ENCODE data around the gene BUD13.
"Not testable (repeated sequence)": the region's sequence is repeated elsewhere in the genome, so short reads cannot be mapped to it uniquely, and the experiment has no call there.

BUD13 gene

DNA sequence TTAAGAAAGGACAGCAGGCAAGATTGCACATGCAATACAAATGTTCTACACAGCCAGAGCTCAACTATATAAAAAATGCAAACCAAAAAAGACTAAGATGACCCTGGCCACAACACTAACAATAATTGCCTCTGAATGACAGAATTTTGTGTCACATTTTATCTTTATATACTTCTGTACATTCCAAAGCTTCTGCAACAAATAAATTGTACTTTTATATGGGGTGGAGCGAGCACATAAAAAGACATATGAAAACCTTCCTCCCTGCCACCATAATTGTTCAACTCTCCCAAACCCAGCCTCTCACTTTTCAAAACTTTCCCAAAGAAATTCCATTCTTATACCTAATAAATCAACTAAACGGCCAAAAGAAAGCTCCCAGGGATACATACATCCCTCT is 10.7 kb downstream of the BUD13 start:
- H3K4me3 ChIP-seq (ENCODE audit: low read depth, low read length) = no peak overlapping the region

DNA sequence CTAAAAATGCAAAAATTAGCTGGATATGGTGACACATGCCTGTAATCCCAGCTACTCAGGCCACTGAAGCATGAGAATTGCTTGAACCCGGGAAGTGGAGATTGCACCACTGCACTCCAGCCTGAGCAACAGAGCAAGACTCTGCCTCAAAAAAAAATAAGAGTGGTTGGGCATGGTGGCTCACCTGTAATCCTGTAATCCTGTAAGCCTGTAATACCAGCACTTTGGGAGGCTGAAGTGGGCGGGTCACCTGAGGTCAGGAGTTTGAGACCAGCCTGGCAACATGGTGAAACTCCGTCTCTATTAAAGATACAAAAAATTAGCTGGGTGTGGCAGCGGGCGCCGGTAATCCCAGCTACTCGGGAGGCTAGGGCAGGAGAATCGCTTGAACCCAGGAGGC is 16.7 kb downstream of the BUD13 start:
- not testable (repeated sequence) for H3K4me3 ChIP-seq (ENCODE audit: low read depth, low read length)

DNA sequence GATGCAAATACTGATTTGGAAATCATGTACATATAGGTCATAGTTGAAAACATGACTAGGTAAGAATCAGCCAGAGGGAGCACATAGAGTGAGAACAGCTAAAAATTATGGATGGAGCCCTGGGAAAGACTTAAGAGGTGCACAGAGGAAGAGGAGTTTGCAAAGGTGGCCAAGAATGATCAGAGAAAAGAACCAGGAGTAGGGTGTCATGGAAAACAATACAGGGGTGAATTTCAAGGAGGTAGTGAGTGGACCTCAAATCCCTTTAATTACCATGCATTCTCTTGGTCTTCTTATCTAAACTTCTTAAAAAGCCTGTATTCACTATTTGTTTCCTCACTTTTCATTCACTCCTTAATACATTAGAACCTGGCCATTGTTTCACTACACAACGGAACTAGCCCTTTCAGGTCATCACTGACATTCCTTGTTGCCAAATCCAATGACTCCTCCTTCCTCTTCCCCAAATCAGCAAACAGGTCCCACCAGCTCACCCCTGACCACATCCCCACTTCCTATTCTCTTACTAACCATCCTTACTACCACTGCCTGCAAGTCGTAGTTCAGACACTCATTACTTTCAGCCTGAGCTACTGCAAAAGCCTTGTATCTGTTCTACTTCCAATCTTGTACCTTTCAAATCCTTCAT is 22.6 kb downstream of the BUD13 start:
- no peak overlapping the region for H3K4me3 ChIP-seq (ENCODE audit: low read depth, low read length)

DNA sequence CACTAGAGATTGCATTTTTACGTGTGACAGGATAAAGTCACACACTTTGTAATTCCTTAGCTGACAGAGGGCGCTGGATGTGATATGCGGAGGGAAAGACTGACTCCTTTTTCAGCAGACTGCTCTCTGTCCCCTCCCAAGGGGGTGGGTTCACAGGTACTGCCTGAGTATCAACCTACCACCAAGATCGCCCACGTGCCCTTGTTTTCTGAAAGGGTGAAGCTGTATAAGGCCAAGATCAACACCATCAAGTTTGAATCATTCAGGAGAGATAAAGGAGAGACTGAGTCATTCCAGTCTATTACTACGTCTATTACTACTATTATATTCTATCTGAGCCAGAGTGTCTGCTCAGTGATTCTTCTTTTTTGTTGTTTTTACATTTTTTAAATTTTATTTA is 30.7 kb downstream of the BUD13 start:
- H3K4me3 ChIP-seq (ENCODE audit: low read depth, low read length) = no peak overlapping the region

DNA sequence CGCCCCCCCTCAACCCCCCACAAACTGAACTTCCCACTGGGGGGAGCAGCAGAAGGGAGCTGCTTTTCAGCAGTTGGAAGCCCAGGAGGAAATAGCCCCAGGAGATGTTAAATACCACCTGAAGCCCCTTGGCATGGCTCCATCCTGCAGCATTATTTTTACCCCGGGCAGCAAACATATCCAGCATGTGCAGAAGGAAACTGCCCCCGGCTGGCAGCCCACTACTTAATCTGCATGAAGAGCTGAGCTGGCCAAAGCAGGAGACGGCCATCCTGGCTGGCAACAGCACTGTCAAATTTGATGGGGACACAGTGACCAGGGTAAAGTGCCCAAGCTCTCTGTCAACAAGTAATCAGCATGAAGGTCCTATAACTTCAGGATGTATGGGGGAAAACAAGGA is 32.0 kb downstream of the BUD13 start:
- no peak overlapping the region for H3K4me3 ChIP-seq (ENCODE audit: low read depth, low read length)

DNA sequence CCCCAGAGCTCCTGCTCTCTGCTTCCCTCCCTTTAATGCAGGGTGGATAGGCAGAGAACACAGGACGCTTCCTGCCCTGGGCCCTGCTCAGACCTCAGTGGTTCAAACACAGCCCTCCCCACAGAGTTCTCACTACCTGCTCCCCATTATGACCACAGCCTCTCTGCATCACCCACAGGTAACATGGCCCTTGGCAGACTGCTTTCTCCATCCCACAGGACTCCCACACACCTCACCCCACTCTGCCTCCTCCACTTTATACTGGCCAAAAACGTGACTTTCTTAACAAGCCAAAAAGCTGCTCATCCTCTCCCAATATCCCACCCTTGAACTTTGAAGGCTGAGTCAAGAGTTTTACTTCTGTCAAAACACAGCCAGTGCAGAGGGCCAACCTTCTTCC is 33.8 kb downstream of the BUD13 start:
- H3K4me3 ChIP-seq (ENCODE audit: low read depth, low read length) = no peak overlapping the region

DNA sequence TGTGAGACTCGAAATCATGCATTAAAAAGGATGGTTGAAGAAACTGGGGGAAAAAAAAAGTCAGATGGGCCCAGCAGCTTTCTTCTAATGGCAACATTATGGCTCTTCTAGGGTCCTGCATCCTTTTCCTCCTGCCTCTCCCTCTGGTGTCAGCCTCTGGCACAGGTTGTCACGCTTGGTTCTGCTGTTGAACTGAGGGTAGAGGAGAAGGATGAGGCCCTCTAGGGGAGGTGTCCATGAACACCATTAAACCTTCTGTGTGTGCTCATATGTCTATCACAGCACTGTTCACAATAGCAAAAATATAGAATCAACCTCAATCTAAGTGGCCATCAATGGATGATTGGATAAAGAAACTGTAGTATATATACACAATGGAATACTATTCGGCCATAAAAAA is 36.0 kb downstream of the BUD13 start:
- no peak overlapping the region for H3K4me3 ChIP-seq (ENCODE audit: low read depth, low read length)

DNA sequence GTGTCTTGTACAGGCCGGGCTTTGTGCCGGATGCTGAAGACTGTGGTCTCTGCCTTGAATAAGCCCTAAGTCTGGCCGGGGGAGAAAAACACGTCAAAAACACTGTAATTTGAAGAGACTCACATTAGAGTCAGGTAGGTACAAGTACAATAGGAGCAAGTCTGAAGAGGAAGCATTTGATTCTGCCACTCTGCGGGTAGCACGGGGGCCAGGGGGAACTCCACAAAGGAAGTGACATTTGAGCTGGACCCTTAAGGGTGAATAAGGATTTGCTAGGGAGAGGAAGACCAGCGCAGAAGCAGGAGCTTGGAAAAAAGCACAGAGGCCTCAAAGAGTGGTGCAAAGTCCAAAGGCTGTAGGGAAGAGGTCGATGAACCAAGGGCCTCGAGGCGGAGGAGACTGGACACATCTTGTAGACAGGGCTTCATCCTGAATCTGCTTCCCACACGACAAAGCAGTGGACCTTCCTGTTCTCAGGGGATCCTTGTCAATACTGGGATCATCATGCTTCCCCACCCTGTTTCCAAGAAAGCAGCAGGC is 38.7 kb downstream of the BUD13 start:
- no peak overlapping the region for H3K4me3 ChIP-seq (ENCODE audit: low read depth, low read length)

DNA sequence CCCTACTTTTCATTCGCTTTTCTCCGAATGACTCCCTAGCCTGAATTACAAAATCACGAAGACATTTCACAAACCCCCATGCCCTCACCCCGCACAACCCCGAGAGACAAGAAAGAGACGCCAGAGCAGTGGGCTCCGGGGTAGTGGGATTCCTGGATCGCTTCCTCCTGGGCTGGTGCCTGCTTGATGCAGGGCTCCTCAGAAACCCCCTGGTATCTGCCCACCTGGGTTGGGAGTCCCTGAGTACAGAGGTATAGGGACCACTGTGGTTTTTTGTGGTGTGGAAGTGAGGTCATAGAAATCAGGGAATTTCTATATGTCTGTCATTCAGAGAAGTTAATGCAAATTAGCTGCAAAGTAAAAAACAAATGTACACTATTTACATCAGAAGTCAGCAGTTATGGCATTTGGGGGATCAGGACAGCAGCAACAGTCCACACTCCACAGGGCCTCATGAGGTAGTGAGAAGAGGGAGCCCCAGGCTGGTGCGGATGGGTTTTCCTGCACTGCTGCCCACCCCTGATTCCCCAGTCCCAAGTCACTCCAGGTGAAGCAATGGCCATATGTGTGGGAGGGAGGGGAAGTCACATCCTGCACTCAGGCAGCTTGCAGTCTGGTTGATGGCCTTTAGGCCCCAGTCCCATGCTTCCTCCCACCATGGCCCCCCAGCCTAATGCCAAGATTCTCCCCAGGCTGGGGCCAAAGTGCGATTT is 39.6 kb downstream of the BUD13 start:
- no peak overlapping the region for H3K4me3 ChIP-seq (ENCODE audit: low read depth, low read length)

DNA sequence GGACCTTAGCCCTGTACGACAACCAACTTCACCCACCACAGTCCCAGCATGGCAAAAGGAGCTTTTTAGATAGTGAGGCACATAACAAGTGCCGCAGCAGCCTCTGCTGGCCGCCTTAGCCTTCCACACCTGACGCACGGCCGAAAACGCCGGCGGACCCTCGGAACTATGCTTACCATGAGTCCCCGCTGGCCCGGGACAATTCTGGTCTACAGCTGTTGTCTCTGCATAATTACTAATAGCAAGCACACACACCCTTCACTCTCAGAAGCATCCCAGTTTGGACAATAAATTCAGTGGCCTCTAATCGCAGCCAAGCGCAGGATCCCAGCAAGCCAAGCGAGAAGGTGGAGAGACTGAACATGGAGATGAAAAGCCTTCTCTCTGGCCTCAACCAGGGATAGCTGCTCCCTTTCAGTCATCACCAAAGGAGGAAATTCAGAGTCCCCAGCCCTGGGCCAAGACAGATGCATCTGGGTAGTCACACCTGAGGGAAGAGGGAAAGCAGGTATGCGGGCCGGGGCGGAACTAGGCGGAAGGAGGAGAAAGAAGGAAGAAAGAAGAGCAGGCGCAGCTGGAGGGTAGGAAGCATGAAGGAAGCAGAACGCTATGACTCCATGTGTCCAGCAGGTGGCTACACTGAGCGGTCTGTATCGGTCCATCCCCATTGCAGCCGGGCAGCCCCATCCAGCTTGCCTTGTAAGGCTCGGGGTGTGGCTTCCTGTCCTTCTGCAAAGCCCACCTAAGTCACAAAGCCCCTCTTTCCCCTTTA is 40.3 kb downstream of the BUD13 start:
- peak overlapping the region; percentile 15 for H3K4me3 ChIP-seq (ENCODE audit: low read depth, low read length)

DNA sequence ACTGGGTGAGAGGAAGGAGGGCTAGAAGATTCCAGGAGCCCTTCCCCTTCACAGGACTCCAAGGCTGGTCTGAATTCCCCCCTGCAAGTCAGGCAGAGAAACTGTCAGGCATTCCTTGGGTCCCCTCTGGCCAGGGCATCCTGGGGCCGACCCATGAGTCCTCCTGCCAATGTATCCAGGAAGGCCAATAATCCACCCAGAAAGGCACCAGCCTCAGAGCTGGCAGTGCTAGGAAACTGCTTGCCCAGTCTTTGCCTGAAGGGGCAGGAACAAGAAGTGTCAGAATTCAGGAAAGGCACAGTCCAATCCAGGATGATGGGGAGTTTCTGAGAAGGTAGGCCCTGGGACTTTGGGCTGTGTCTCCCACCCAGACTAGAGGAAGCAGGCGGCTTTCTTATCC is 41.0 kb downstream of the BUD13 start:
- no peak overlapping the region for H3K4me3 ChIP-seq (ENCODE audit: low read depth, low read length)

DNA sequence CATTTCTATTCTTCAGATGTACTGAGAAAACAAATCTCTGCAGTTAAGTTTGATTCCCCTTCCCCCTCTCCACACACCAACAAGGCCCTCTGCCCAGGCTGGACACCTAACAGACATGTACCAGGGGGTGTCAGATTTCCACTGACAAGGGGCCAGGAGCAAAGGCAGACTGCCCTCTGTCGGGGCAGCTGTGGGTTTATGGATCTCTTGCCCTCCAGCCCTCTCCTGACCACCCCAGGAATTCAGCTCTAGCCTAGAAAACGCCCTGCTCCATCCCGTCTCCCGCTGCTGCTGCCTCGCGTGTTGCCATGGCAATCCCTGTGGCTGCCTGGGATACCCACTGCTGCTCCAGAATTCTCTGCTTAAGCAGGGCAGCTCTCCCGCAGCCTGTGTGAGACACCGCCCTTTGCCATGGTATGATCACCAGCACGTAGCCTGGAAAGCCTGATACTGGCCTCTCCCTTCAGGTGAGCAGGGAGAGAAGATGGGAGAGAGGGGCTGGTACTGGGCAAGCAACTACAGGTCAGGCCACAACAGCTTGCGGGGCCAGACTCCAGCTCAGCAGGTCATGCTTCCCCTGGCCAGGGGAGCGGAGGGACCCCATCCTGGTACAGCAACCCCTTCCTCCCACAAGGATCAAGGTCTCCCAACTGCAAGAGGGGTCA is 41.6 kb downstream of the BUD13 start:
- H3K4me3 ChIP-seq (ENCODE audit: low read depth, low read length) = no peak overlapping the region

DNA sequence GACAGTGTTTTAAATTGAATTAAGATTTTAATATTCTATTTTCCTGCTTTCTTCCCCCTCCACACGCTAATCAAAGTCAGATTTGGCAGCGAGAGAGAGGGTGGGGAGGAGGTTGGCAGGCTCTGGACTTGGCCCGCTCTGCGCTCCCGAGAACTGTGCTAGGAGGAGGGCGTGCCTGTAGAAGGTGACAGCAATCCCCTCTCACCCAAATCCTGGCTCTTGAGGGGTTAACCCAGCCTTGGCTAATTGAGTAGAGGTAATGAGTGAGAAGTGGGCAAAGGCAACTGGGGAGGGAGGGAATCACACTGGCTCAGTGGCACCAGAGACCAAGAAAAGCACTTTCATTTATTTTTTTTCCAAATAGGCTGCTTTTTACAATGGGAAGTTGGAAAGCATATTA is 42.2 kb downstream of the BUD13 start:
- H3K4me3 ChIP-seq (ENCODE audit: low read depth, low read length) = no peak overlapping the region

DNA sequence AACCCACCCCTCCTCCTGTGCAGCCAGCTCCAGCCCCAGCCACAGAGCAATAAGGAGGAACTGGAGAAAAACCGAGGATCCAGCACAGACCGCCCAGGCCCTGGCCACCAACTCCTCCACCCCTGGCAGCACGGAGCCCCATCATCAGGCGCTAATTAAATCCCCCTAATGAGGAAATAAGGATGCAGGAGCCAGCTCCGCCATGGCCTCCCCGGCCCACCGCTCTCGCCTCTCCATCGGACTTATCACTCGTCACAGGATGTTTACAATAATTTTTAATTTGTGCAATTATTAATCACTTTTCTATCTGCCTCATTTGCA is 42.6 kb downstream of the BUD13 start:
- H3K4me3 ChIP-seq (ENCODE audit: low read depth, low read length) = no peak overlapping the region

DNA sequence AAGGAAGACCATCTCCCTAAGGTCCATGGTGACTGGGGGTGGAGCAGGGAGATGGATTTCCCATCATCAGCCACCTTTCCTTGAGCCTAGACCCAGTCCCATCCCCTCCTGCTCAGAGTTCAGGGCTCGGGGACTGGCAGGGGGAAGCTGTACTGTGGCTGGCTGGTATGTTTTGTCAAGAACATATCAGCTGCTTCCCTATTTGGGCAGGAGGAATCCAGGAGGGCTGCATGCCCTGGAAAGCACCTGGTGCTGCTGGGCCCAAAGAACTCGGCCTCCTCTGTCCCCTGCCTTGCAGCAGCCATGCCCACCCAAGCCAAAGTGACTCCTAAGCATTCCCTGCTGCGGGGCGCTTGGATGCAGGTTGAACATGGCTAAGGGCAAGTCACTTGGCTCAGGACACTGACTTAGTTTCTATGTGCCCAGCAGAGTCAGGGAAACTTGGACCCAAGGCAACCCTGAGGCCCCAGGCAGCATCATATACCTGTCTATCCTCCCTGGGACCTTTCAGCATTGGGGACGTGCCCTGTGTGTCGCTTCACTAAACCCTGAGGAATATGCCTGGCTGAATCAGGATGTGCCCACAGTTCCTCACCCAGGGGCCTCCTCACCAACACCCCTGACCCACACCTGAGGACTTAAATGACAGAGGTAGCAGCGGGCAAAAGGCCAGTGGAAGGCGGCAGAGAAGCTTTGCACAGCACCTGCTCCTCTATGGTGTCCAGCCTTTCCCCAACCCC is 43.1 kb downstream of the BUD13 start:
- H3K4me3 ChIP-seq (ENCODE audit: low read depth, low read length) = no peak overlapping the region

DNA sequence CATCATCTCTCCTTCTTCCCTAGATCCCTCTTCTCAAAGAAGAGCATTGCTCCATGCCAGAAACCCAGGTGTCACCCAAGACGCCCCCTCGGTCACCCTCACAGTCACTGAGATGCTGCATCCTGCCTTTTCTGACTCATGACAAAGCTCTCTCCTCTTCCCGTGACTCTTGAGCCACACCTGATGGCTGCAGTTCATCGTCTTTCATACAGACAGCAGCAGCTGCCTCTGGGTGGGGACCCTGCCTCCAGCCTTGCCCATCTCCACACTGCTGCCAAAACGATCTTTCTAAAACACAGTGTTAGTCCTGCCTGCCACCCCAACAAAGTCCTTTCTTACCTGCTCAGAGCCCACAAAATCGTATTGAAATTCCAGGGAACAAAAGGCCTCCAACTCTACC is 44.8 kb downstream of the BUD13 start:
- no peak overlapping the region for H3K4me3 ChIP-seq (ENCODE audit: low read depth, low read length)

DNA sequence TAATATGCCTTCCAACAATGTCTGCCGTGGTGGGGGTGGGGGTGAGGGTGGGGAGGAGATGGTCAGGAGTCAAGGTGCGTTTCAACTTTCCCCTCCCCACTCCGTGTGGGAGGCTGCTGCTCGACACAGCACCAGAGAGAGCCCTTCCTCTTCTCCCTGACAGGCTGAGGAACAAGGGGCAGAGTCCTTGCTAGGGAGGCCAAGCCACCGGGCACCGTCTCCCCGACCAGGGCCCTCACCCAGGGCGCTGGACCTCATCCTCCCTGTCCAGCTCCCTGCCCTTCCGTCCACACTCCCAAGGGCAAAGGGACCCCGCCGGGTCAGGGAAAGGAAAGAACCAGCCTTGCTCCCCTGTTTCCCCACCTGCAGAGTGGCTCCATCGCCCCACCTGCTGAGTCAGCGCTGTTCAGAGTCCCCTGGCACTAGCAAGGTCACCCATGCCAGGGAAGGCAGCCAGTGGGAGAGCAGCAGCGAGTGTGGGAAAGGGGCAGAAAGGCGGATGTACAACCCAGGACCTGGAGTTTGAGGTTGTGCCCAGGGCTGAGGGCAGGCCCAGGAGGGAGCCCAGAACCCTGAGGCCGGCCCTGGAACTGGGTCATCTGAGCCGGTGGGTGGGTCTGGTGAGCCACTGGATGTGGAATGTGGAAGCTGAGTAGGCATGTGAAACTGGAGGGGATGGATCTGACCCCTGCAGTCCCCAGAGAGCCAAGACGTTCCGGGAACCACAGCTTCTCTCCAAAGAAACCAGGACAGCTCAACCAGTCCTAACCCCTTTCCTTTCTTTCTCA is 47.2 kb downstream of the BUD13 start:
- H3K4me3 ChIP-seq (ENCODE audit: low read depth, low read length) = no peak overlapping the region

DNA sequence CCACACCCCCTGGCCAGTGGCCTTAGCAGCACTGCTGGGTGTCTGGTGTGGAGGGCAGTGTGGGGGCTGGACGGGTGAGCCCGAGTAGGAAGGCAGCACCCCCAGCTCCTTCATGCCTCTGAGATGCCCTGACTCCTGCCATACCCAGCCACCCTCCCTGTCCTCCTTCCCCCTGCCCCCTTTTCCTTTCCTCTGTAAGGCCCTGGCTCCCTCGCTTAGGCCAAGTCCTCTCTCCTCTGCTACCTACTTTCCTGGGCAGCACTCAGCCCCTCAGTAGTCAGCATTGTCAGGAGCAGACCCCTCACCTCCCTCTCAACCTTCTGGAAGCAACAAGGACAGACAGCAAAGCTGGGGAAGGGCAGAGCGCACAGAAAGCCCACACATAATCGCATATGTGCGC is 48.0 kb downstream of the BUD13 start:
- H3K4me3 ChIP-seq (ENCODE audit: low read depth, low read length) = no peak overlapping the region

DNA sequence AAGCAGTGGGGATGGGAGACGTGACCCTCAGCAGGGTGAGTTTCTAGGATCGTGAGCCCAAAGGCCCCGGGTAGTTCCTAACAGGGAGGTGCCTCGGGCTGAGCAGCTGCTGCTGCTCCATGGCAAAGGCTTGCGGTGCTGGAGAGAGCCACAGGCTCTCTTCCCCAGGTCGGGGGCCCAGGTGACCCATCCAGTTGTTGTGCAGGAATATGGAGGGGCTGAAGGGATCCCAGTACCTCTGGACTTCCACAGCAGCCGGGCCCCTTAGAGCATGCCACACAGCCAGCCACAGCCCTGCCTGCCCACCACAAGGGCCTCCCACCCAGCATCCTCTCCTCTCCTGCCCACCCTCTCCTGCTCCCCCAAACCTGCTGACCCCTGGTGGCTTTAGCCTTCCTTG is 49.3 kb downstream of the BUD13 start:
- H3K4me3 ChIP-seq (ENCODE audit: low read depth, low read length) = no peak overlapping the region

DNA sequence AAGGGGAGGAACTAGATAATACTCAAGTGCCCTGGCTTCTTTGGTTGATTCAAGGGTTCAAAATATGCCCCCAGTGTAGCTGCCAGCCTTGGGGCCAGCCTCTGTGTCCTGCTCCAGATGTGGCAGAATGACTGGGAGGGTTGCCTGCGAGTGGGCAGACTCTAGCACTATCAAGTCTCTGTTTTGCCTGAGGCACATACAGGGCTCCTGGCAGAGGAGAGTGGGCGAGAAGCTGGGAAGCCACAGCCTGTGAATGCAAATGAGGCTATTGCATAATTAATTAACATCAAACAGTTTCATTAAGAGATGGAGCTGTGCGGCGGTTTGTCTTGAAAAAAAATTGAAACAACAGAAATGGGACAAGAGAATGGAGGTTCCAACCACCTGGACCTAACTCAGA is 50.8 kb downstream of the BUD13 start:
- no peak overlapping the region for H3K4me3 ChIP-seq (ENCODE audit: low read depth, low read length)
